Measurements from ENCODE around the gene TEAD4. TPM values are rescaled to one million over a fixed set of nuclear protein-coding genes. Genes with fewer than 3 reads are reported as not detected.

TEAD4 gene
- total RNA-seq, 1 donor from 2014 or later: 120 TPM

DNA sequence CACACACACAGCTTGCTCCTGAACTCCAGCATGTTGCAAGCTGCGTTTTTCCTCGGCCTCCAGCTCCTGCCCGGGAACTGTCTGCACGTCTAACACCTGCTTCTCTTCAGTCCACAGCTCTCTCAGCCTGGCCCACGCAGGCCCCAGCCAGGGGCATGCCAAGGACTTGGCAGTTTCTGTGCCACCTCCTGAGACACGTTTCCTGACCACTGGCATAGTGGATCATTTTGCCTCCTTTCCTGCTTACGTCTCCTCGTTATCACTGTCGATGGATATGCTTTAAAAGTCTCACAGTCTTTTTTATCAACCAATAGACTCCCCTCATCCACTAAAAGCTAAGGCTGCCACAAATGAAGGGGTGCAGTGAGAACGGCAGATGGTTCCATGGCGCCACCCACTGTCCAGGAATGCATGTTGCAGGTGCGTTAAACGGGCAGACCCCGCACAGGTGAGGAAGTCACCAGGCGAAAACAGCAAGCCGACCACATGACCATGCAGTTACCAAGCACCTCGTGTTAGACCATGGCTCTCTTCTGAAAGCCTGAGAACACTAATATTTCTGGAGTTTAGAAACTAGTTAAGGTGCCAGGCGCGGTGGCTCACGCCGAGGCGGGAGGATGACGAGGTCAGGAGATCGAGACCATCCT is 14.7 kb upstream of the TEAD4 start:
- peak; percentile 56 for DNase-seq (ENCODE audit: low spot score)
- Mint-ChIP-seq H3K36me3 (ENCODE audit: low read depth, unreplicated experiment) (peaks cover 3% of the 10 kb centered on the region), H3K9me3 (ENCODE audit: unreplicated experiment) (no peaks in the 10 kb centered on the region), H3K27me3 (ENCODE audit: unreplicated experiment) (peaks cover 5% of the 10 kb centered on the region), H3K4me3 (ENCODE audit: unreplicated experiment) (no peak overlapping the region), H3K27ac (ENCODE audit: unreplicated experiment) (no peak overlapping the region), H3K4me1 (ENCODE audit: unreplicated experiment) (peaks cover 9% of the 10 kb centered on the region)
- TF ChIP-seq, protein P1, sequence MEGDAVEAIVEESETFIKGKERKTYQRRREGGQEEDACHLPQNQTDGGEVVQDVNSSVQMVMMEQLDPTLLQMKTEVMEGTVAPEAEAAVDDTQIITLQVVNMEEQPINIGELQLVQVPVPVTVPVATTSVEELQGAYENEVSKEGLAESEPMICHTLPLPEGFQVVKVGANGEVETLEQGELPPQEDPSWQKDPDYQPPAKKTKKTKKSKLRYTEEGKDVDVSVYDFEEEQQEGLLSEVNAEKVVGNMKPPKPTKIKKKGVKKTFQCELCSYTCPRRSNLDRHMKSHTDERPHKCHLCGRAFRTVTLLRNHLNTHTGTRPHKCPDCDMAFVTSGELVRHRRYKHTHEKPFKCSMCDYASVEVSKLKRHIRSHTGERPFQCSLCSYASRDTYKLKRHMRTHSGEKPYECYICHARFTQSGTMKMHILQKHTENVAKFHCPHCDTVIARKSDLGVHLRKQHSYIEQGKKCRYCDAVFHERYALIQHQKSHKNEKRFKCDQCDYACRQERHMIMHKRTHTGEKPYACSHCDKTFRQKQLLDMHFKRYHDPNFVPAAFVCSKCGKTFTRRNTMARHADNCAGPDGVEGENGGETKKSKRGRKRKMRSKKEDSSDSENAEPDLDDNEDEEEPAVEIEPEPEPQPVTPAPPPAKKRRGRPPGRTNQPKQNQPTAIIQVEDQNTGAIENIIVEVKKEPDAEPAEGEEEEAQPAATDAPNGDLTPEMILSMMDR (IDR thresholded peaks at IDR 0.05; ENCODE audit: unreplicated experiment): peak; percentile 73

DNA sequence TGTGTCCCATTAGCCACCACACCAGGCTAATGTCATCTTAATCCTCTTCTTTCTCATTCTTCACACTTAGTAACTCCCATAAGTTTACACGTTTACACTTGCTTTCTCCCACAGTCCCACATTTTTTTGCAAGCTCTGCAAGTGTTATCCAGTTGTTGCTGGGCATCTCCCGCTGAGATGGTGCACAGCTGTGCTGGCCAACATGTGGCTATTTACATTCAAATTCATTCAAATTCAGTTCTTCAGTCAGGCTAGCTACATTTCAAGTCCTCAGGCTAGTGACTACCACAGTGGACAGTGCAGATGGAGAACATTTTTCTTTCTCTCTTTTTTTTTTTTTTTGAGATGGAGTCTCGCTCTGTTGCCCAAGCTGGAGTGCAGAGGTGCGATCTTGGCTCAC is 9.8 kb upstream of the TEAD4 start:
- H3K27ac Mint-ChIP-seq (ENCODE audit: unreplicated experiment): no peak overlapping the region
- TF ChIP-seq, protein P1 (IDR thresholded peaks at IDR 0.05; ENCODE audit: unreplicated experiment): no peak
- H3K36me3 Mint-ChIP-seq (ENCODE audit: low read depth, unreplicated experiment): no peaks in the 10 kb centered on the region
- no peaks in the 10 kb centered on the region for H3K9me3 Mint-ChIP-seq (ENCODE audit: unreplicated experiment)
- no peak overlapping the region for H3K4me3 Mint-ChIP-seq (ENCODE audit: unreplicated experiment)
- H3K27me3 Mint-ChIP-seq (ENCODE audit: unreplicated experiment): peaks cover 2% of the 10 kb centered on the region
- no peak for DNase-seq (ENCODE audit: low spot score)
- H3K4me1 Mint-ChIP-seq (ENCODE audit: unreplicated experiment): peaks cover 20% of the 10 kb centered on the region

DNA sequence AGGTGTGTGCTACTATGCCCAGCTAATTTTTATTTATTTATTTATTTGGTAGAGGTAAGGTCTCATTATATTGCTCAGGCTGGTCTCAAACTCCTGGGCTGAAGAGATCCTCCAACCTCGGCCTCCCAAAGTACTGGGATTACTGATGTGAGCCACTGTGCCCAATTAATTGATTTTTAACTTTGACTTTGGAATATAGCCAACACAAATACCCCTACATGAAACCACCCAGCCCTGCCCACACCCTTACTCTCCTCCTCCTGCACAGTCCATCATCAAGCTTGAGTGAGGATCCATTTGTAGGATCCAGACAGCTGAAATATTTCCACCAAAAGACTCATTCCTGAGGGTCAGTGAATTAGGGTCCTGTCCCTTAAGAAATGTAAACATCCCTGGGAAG is 3.3 kb upstream of the TEAD4 start:
- Mint-ChIP-seq H3K9me3 (ENCODE audit: unreplicated experiment) (no peaks in the 10 kb centered on the region), H3K4me3 (ENCODE audit: unreplicated experiment) (no peak overlapping the region), H3K27ac (ENCODE audit: unreplicated experiment) (no peak overlapping the region), H3K4me1 (ENCODE audit: unreplicated experiment) (peaks cover 32% of the 10 kb centered on the region), H3K27me3 (ENCODE audit: unreplicated experiment) (peaks cover 13% of the 10 kb centered on the region), H3K36me3 (ENCODE audit: low read depth, unreplicated experiment) (peaks cover 10% of the 10 kb centered on the region)
- DNase-seq (ENCODE audit: low spot score): no peak
- TF ChIP-seq, protein P1 (IDR thresholded peaks at IDR 0.05; ENCODE audit: unreplicated experiment): no peak

DNA sequence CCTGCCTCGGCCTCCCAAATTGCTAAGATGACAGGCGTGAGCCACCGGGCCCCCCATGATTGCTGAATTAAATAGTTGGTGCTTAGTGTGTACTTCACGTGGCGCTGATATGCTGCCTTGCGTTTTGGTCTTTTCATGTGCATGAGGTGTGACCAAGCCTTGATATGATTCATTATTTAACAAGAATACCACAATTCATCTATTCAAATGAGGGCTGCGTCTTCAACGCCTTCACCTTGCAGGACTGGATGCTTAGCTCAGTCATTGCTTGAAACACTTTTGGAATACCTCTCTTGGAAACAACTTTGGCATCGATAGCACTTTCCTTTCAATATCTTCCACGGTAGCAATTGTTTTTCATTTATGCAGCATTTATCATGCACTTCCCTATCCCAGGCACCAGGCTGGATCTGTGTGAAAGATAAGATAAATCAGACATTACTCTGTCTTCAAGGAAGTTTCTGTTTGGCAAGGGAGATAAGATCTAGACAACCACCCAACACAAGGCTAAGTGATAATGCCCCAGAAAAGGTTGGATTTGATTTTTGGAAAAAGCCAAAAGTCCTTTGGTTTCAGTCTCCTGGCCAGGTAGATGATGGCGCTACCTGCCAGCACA is 1.3 kb upstream of the TEAD4 start:
- Mint-ChIP-seq H3K27me3 (ENCODE audit: unreplicated experiment) (peaks cover 15% of the 10 kb centered on the region), H3K36me3 (ENCODE audit: low read depth, unreplicated experiment) (peaks cover 10% of the 10 kb centered on the region), H3K4me3 (ENCODE audit: unreplicated experiment) (peak overlapping the region; percentile 92), H3K27ac (ENCODE audit: unreplicated experiment) (peak overlapping the region; percentile 94), H3K4me1 (ENCODE audit: unreplicated experiment) (peaks cover 45% of the 10 kb centered on the region), H3K9me3 (ENCODE audit: unreplicated experiment) (no peaks in the 10 kb centered on the region)
- TF ChIP-seq, protein P1 (IDR thresholded peaks at IDR 0.05; ENCODE audit: unreplicated experiment): no peak
- DNase-seq (ENCODE audit: low spot score): no peak
